HUDEP-2 (cell line): ENCODE measurements around the gene TKTL1.

Source experiments
- DNase-seq, 76 experiments: peaks; one replicate each; lab custom pipeline; 2025; ENCODE audit not compliant: unreplicated experiment in 76 of 76; lab: John Stamatoyannopoulos, UW

The TKTL1 gene

GRCh38 chrX:154308108-154308946, 12.7 kb downstream of the TKTL1 start:
- peak in 49 of 76 experiments; percentile 1 to 60 (median 21) for DNase-seq

GRCh38 chrX:154309041-154309775, 13.6 kb downstream of the TKTL1 start:
- DNase-seq: no peak

DNA sequence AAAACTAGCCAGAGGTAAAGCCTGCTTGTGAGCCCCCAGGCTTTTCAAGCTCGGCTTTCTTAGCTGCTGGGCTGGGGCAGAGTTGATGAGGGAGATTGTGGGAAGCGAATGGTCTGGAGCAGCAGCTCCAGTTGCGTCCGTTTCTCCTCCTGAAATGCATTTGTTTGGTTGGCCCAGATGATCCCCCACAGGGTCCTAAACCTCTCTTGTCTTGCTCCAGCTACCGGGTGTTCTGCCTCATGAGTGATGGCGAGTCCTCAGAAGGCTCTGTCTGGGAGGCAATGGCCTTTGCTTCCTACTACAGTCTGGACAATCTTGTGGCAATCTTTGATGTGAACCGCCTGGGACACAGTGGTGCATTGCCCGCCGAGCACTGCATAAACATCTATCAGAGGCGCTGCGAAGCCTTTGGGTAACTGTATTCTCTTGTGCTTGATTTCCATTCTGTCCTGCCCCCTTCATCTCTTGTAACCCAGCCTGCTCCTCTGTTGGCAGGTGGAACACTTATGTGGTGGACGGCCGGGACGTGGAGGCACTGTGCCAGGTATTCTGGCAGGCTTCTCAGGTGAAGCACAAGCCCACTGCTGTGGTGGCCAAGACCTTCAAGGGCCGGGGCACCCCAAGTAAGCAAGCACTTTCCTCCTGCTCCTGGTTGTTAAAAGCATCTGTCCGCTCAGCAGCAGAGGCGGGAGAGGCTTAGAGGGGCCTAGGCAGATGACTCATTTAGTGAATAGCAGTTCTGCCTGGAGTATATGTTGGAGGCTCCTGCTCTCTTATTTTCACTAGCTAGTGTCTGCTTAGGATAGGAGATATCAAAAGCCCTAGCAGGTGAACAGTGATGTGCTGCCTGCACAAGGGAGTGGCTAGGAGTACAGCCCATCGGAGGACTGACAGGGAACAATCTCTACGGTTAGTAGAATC, 15.3 kb downstream of the TKTL1 start:
- no peak for DNase-seq

- DNase-seq: no peak
Observed at GRCh38 chrX:154312116-154312515, 16.5 kb downstream of the TKTL1 start.

DNA sequence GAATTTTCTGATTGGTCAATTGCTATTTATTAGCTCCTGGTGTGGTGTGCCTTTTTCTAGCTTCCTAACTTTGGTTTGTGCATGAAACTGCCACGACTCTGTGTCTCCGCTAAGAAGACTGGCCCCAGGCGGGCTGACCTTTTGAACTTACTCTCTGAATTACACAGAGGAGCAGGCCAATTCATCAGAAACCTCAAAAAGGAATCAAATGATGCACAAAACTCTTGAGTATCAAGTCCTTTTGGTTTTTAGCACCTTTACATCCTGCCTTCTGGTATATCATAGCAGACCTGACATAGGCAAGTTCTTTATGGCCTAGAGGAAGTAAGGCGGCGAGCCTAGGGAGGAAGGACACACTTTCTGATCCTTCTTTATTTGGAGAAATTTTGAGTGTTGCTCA, 17.6 kb downstream of the TKTL1 start:
- DNase-seq: no peak

GRCh38 chrX:154315416-154315815, 19.8 kb downstream of the TKTL1 start:
- DNase-seq: no peak

- DNase-seq: no peak
Observed at GRCh38 chrX:154317391-154317995, 21.9 kb downstream of the TKTL1 start.

DNA sequence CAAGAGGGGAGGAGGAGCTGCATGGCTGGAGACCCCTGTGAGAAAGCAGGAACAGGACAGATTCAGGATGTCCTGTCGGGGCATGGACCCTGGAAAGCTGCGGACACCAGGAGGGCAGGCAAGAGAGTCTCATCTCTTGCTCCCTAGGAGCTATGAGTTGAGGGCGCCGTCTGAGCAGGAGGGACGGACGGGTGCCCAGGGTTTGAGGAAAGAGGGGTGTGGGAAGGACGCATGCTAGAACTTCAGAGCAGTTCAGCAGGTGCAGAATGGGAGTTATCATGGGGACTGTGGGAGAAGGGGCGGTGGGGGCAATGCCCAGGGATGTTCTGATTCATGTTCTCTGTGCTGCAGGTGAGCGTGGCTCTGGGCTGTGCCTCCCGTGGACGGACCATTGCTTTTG, 24.8 kb downstream of the TKTL1 start:
- no peak for DNase-seq

GRCh38 chrX:154321152-154321551, 25.6 kb downstream of the TKTL1 start:
- no peak for DNase-seq

- DNase-seq: no peak
Observed at GRCh38 chrX:154321594-154321993, 26.0 kb downstream of the TKTL1 start.

DNA sequence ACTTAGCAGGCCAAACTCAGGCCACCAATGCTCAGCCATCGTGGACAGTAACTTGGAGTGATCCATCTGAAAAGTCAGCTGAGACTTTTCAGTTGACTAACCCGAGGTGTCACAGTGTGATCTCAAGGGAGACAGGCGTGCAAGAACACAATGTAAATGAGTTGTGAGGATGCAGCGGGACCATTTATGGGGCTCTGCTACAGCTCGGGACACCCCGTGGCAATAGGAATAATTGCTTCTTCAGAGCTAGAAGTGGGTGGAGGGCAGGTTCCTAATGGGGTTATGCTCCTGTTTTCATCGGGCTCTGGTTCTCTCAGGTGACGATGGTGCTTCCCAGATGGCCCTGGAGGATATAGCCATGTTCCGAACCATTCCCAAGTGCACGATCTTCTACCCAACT, 27.3 kb downstream of the TKTL1 start:
- peak in 1 of 76 experiments; percentile 0 for DNase-seq

DNA sequence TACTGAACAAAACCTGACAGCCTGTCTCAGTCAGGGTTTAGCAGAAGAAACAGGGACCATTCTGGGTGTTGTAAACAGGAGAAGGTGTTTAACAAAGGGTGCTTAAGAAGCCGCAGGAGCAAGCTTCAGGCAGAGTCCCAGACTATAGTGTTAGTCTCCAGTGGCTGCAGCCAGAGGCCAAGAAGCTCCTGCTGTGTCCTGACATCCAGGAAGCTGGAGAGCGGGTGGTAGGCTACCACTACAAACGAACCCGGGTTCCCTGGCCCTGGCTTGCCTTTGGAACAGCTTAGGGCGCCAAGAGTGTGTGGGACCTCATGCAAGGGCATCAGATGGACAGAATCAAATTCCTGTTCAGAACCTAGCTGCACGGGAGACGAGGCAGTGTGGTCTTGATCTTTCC, 27.9 kb downstream of the TKTL1 start:
- DNase-seq: no peak

- no peak for DNase-seq
Observed at GRCh38 chrX:154325541-154325940, 29.9 kb downstream of the TKTL1 start.

DNA sequence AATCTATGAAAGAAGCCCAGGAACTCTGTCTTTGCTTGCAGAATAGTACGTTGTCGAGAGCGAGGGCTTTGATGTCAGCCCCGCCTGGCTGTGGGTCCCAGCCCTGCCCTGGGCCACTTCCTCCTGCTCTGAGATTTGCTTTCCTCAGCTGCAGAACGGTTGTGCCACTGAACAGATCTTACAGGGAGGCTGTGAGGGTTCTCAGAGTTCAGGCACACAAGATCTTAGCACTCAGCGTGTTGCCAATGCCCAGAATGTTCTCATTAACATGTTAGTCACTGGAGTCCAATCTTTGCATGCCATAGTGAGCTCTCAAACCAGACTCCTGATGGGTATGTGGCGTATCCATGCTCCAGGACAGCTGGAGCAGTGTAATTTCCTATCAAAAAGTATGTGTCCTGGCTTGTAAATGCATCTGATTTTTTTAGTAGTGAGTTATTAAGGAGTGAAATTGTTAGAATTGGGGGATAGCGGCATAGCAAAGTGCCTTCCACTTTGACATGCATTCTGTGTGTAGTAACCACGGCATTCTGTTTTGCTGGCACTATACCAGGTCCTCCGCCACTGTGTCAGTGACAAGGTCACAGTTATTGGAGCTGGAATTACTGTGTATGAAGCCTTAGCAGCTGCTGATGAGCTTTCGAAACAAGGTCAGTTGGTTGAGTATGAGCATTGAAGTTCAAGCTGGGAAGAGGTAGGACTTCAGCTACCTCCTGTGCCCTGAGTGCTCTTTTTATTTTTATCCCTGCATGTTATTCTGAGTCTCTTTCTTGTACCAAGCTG, 31.6 kb downstream of the TKTL1 start:
- no peak for DNase-seq

DNA sequence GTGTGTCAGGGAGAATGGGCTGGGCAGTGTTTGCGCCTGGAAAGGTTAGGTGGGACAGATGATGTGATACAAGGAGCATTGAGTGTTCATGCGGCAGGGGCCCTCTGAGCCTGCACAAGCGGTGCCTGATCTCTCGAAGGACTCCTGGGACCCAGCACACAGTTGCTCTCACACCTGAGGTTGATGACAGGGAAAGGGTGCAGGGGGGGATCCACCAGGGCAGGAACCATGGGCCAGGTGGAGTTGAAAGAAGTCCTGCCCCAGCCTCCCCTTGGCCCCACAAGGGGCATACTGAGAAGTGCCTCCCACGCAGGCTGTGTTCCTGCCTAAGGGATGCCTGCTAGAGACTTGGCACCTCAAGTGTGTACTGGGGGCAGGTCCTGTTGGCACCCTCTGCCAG, 33.1 kb downstream of the TKTL1 start:
- DNase-seq: no peak

- DNase-seq: no peak
Observed at GRCh38 chrX:154329294-154329693, 33.7 kb downstream of the TKTL1 start.

DNA sequence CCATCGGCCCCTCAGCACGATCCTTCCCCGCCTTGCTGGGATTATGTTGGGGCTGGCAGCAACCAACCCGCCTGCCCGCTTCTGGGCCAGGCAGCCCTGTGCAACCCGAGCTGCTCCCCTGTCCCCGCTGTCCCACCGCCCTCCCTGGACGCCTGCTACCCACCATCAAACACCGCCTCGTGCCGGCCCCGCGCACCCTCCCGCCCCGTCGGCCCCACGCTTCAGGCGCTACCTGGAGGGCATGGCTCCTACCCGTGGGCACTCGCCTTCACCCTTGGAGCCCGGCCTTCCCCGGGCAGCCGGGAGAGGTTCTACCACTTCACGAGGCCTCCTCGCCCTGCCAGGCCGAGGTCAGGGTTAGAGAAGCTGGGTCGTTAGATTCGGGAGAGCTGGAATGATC, 37.0 kb downstream of the TKTL1 start:
- no peak for DNase-seq

DNA sequence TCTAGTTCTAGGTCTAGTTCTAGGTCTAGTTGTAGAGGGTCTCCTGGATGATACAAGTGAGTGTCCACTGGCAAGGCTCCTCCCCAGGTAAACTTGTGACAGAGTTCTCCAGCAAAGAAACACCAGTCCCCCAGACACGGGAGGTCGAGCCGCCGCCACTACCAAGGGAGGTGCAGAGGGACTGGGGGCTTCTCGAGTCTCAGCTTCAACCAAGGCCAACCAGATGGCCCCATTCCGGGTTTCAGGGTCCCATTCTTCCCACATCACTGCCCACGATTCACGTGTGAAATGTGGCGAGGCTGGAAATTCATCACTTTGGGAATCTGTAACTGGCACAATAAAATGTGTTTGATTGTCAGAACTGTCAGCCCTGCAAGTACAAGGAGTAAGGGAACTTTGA, 37.5 kb downstream of the TKTL1 start:
- no peak for DNase-seq

DNA sequence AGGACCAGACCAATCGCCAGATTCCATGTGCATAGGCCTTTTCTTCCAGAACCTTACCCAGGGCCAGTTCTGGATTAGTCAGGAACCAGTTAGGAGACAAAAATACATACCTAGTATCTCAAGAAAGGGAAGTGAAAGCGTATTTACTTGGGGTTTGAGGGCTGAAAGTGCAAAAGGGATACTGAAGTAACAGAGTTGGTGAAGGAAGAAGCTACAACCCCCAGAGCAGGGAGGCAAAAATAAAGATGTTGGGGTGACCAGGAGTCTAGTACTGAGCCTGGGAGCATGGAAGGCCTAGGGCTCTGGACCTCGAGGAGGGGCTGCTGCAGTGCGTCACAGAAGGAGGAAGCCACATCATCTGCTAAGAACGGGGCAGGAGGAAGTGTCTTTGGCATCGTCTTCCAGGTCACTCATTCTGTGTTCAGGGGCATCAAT, 38.3 kb downstream of the TKTL1 start:
- DNase-seq: no peak

- no peak for DNase-seq
Observed at GRCh38 chrX:154334496-154334895, 38.9 kb downstream of the TKTL1 start.
